ENCODE measurements around the gene RASSF9.

RASSF9 gene

GRCh38 chr12:85820101-85820500, 16.1 kb downstream of the RASSF9 start:
- DNase-seq = no peak

- DNase-seq = no peak
Observed at GRCh38 chr12:85814741-85815140, 21.5 kb downstream of the RASSF9 start.

- no peak for DNase-seq
Observed at GRCh38 chr12:85814071-85814470, 22.1 kb downstream of the RASSF9 start.

- DNase-seq = no peak
Observed at GRCh38 chr12:85809500-85809899, 26.7 kb downstream of the RASSF9 start.

- no peak for DNase-seq
Observed at GRCh38 chr12:85807730-85808129, 28.5 kb downstream of the RASSF9 start.

- no peak for DNase-seq
Observed at GRCh38 chr12:85805654-85806053, 30.6 kb downstream of the RASSF9 start.

GRCh38 chr12:85804663-85805062, 31.5 kb downstream of the RASSF9 start:
- no peak for DNase-seq

GRCh38 chr12:85803923-85804322, 32.3 kb downstream of the RASSF9 start:
- DNase-seq = no peak

- no peak for DNase-seq
Observed at GRCh38 chr12:85803231-85803630, 33.0 kb downstream of the RASSF9 start.

- no peak for DNase-seq
Observed at GRCh38 chr12:85798122-85798521, 38.1 kb downstream of the RASSF9 start.

- DNase-seq = no peak
Observed at GRCh38 chr12:85796001-85796400, 40.2 kb downstream of the RASSF9 start.

GRCh38 chr12:85794531-85794930, 41.7 kb downstream of the RASSF9 start:
- no peak for DNase-seq

GRCh38 chr12:85784096-85784720, 52.0 kb downstream of the RASSF9 start:
- no peak for DNase-seq

- no peak for DNase-seq
Observed at GRCh38 chr12:85782711-85783110, 53.5 kb downstream of the RASSF9 start.

GRCh38 chr12:85781766-85782165, 54.4 kb downstream of the RASSF9 start:
- no peak for DNase-seq

GRCh38 chr12:85779768-85780167, 56.4 kb downstream of the RASSF9 start:
- no peak for DNase-seq

- DNase-seq = no peak
Observed at GRCh38 chr12:85775091-85775490, 61.1 kb downstream of the RASSF9 start.

- no peak for DNase-seq
Observed at GRCh38 chr12:85765453-85765869, 70.7 kb downstream of the RASSF9 start.

GRCh38 chr12:85759623-85760022, 76.6 kb downstream of the RASSF9 start:
- no peak for DNase-seq

GRCh38 chr12:85759091-85759490, 77.1 kb downstream of the RASSF9 start:
- DNase-seq = no peak

GRCh38 chr12:85755760-85756159, 80.4 kb downstream of the RASSF9 start:
- DNase-seq = no peak
